Mesothelial cell of epicardium (in vitro differentiated cells): ENCODE data around the gene TLX2. TPM values are rescaled to one million over a fixed set of nuclear protein-coding genes. Genes with fewer than 3 reads are reported as not detected.
A peak's percentile ranks its signal among the peaks of the same experiment; 100 is the strongest.

Experiments used
- DNase-seq, 2 experiments: peaks; one replicate each; pipeline ENCODE4 v3.0.0; 2021; ENCODE audit warnings: low spot score in 2 of 2; ENCODE audit not compliant: unreplicated experiment in 2 of 2
- H3K27ac Mint-ChIP-seq: 2 replicates; pipeline ENCODE4 v1.8.0; 2021; ENCODE audit warnings: mixed read lengths
- H3K27me3 Mint-ChIP-seq: 2 replicates; pipeline ENCODE4 v1.8.0; 2021; ENCODE audit warnings: low read depth, mixed read lengths
- H3K36me3 Mint-ChIP-seq: 2 replicates; pipeline ENCODE4 v1.8.0; 2021; ENCODE audit warnings: mixed read lengths
- H3K4me1 Mint-ChIP-seq: 2 replicates; pipeline ENCODE4 v1.8.0; 2021; ENCODE audit warnings: mixed read lengths
- H3K4me3 Mint-ChIP-seq: 2 replicates; pipeline ENCODE4 v1.8.0; 2021; ENCODE audit warnings: mild to moderate bottlenecking, moderate library complexity, mixed read lengths
- H3K9me3 Mint-ChIP-seq: 2 replicates; pipeline ENCODE4 v1.8.0; 2021; ENCODE audit warnings: mixed read lengths
- total RNA-seq: library from RNA; stranded (reverse); gene quantifications from 3 replicates; pipeline ENCODE4 v1.2.1, GENCODE V29; 2021
- TF ChIP-seq, protein P1 (sequence below): fragments of 200-600 bp; sonication (generic); IDR thresholded peaks from one replicate; pipeline ENCODE4 v1.5.0; 2021; ENCODE audit warnings: antibody characterized with exemption; ENCODE audit not compliant: unreplicated experiment

The TLX2 gene
- total RNA-seq, 1 donor from 2014 or later = not detected

DNA sequence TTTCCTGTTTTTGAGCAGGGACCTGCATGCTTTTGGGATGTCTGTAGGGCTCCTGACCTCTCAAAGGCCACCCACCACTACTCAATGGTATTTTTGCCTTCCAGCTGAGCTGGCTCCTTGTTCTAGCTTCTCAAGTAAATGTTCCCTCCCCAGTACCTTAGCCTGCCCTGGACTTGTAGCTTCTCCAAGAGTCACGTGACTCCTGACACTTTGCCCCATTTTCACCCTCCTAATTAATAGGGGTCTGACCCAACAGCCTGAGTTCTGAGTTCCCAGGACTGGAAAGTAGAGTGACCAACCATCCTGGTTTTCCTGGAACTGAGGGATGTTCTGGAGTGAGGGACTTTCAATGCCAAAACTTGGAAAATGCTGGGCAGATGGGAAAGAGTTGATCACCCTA lies 18.8 kb upstream of the TLX2 start:
- H3K4me3 Mint-ChIP-seq = no peak overlapping the region
- DNase-seq = no peak
- TF ChIP-seq, protein P1, sequence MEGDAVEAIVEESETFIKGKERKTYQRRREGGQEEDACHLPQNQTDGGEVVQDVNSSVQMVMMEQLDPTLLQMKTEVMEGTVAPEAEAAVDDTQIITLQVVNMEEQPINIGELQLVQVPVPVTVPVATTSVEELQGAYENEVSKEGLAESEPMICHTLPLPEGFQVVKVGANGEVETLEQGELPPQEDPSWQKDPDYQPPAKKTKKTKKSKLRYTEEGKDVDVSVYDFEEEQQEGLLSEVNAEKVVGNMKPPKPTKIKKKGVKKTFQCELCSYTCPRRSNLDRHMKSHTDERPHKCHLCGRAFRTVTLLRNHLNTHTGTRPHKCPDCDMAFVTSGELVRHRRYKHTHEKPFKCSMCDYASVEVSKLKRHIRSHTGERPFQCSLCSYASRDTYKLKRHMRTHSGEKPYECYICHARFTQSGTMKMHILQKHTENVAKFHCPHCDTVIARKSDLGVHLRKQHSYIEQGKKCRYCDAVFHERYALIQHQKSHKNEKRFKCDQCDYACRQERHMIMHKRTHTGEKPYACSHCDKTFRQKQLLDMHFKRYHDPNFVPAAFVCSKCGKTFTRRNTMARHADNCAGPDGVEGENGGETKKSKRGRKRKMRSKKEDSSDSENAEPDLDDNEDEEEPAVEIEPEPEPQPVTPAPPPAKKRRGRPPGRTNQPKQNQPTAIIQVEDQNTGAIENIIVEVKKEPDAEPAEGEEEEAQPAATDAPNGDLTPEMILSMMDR = no peak
- H3K4me1 Mint-ChIP-seq = peaks cover 21% of the 10 kb centered on the region
- peaks cover 45% of the 10 kb centered on the region for H3K27me3 Mint-ChIP-seq
- no peaks in the 10 kb centered on the region for H3K9me3 Mint-ChIP-seq
- peaks cover 21% of the 10 kb centered on the region for H3K36me3 Mint-ChIP-seq
- H3K27ac Mint-ChIP-seq = no peak overlapping the region

DNA sequence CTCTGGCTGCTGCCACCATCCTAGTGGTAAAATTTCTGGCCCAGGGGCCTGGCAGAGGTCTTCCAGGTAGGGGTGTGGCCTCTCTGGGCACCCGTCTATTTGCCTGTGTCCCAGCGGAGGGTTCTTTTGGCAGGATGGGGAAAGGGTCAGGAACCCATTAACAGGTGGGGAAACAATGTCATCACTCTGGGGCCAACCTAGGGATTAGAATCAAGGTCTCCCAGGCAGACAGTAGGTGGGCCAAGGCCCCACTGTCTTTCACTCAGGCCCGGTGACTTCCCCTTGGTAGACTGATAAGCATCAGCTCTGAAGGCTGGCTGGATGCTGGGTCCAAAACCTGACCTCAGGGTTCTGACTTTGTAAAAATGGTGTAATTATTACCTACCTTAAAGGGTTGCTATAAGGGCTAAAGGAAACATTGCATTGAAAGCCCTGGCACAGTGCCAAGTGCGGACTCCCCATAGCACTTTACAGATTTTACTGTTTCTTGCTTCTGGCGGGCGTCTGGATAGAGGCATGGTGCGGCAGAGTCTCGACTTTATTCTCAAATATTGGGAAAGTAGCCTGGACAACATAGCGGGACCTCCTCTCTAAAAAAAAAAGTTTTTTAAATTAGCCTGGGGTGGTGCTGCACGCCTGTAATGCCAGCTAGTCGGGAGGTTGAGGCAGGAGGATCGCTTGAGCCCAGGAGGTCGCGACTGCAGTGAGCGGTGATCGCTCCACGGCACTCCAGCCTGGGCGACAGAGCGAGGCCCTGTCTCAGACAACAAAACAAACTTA lies 17.1 kb upstream of the TLX2 start:
- Mint-ChIP-seq H3K27me3 (peaks cover 63% of the 10 kb centered on the region), H3K9me3 (no peaks in the 10 kb centered on the region), H3K4me3 (peak overlapping the region; percentile 75), H3K36me3 (peaks cover 12% of the 10 kb centered on the region), H3K4me1 (peaks cover 29% of the 10 kb centered on the region), H3K27ac (no peak overlapping the region)
- no peak for DNase-seq
- TF ChIP-seq, protein P1 = no peak

DNA sequence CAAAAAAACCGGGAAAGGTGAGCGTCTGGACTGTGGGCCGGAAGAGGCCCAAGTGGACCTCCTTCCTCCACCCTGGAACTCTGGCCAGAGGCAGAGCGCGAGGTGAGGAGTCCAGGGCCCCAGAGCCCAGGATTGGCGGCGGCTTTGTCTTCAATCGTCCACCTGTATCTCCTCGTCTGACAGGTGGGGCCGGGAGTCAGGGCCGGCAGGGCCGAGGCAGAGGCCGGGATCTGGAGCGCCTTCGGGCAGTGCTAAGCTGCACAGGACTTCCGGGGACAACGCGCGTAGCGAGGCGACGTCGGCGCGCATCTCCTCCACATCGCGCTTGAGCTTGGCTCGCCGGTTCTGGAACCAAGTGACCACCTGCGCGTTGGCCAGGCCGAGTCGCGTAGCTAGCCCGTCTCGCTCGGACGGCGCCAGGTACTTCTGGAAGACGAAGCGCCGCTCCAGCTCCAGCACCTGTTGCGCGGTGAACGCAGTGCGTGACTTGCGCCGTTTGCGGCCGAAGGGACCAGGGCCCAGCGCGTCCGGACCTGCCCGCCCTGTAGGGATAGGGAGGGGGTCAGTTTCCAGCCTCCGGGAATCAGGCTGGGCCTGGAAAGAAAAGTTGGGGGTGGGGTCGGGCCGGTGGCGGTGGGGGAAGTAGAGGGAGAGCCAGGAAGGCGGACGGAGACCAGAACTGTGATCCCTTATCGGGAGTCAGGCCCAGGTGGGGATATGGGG lies 16.3 kb upstream of the TLX2 start:
- peak in 1 of 2 experiments; percentile 46 for DNase-seq

DNA sequence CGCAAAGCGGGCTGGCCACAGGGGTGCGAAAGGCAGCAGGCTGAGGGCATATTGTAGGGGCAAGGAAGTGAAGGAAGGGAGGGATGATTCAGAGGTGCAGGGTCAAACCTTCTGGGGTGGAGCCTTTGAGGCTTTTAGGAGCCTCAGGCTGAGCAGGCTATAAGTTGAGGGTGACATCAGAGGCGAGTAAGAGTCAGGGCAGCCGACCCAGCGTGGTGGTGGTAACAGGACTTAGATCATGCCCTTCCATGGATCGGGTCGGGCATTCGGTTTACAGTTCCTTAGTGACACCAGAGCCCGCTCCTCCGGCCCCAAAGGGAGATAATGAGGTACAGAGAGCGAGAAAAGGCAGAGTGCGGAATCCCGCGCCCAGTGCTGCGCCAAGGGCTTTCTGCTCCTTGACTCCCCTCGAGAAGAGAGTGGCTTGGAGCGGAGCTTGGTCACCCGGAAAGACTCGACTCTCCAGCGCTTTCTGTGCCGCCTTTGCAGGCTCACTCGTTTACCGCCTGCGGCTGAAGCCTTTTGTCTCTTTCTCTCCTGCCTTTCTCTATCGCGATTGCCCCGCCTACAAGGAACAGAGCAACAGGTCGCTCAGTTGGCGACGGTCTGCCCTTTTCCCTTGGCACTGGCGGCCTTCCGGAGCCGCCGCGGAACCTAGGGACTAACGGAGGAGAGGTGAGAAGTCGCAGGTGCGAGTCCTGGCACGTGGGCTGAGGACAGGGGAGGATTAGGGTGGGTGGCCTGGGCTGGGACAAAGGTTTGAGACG lies 15.6 kb upstream of the TLX2 start:
- TF ChIP-seq, protein P1 = no peak
- Mint-ChIP-seq H3K27ac (no peak overlapping the region), H3K27me3 (peaks cover 78% of the 10 kb centered on the region), H3K4me3 (peak overlapping the region; percentile 75), H3K4me1 (peaks cover 42% of the 10 kb centered on the region), H3K9me3 (no peaks in the 10 kb centered on the region), H3K36me3 (peaks cover 7% of the 10 kb centered on the region)
- peak in 1 of 2 experiments; percentile 46 for DNase-seq

More for the DNA sequence above, 16.3 kb upstream of the TLX2 start:
- Mint-ChIP-seq H3K27ac (no peak overlapping the region), H3K4me3 (peak overlapping the region; percentile 75), H3K4me1 (peaks cover 36% of the 10 kb centered on the region), H3K27me3 (peaks cover 70% of the 10 kb centered on the region), H3K36me3 (peaks cover 10% of the 10 kb centered on the region), H3K9me3 (no peaks in the 10 kb centered on the region)
- TF ChIP-seq, protein P1 = no peak

DNA sequence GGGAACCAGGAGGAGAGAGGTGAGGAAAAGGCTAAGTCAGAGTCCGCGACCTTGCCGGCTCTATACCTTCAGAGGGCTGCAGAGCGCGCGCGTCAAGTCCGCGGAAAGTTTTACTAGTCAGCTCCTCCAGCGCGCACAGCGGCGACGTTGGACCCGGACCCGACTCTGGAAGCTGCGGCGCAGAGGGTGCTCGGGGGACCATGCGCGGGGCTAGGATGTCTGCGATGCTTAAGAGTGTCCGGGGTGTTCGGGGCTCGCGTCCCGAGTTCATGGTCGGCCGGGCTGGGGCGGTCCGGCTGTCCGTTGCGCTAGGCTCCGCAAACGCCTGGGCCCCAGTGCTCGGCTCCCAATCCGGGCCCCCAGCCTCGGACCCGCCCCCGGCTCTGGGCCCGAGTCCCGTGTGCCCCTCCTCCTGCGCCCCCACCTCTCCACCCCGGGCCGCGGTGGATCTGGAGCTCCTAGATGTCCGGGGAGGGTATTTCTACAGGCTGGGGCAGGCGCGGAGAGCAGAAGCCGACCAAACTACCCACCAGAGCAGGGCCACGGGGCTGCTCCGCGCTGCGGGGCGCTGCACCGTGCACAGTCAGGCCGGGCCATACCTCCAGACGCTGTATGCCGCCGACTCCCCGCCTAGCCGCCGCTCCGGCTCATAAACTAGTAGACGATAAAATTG lies 14.8 kb upstream of the TLX2 start, which contains the start of gene LBX2:
LBX2 (minus strand) TSS at position 337 of the 673 bp plus-strand sequence; CDS start at position 271, 66 bp downstream.
- DNase-seq = peak in 1 of 2 experiments; percentile 52
- peaks cover 43% of the 10 kb centered on the region for H3K4me1 Mint-ChIP-seq
- TF ChIP-seq, protein P1 = no peak
- no peaks in the 10 kb centered on the region for H3K9me3 Mint-ChIP-seq
- peaks cover 85% of the 10 kb centered on the region for H3K27me3 Mint-ChIP-seq
- H3K4me3 Mint-ChIP-seq = peak within 1 kb of the TSS; percentile 75
- no peak within 1 kb of the TSS for H3K27ac Mint-ChIP-seq
- peaks cover 2% of the 10 kb centered on the region for H3K36me3 Mint-ChIP-seq
